Measurements from ENCODE around the gene DTD2.

- TF ChIP-seq EZH2 (IDR thresholded peaks at IDR 0.05; ENCODE audit: low read length, missing control alignments) = no peak
- TF ChIP-seq CTCF (conservative IDR thresholded peaks at IDR 0.05 in 1 of 2, IDR thresholded peaks at IDR 0.05 in 1 of 2; ENCODE audit: low read depth in 1 of 2, low read length in 2 of 2) = no peak
These were observed 15.0 kb downstream of the DTD2 start for GRCh38 chr14:31442284-31442683.

Measured in fibroblast of lung (primary cell).